ENCODE results near the gene P4HB.

The P4HB gene

DNA sequence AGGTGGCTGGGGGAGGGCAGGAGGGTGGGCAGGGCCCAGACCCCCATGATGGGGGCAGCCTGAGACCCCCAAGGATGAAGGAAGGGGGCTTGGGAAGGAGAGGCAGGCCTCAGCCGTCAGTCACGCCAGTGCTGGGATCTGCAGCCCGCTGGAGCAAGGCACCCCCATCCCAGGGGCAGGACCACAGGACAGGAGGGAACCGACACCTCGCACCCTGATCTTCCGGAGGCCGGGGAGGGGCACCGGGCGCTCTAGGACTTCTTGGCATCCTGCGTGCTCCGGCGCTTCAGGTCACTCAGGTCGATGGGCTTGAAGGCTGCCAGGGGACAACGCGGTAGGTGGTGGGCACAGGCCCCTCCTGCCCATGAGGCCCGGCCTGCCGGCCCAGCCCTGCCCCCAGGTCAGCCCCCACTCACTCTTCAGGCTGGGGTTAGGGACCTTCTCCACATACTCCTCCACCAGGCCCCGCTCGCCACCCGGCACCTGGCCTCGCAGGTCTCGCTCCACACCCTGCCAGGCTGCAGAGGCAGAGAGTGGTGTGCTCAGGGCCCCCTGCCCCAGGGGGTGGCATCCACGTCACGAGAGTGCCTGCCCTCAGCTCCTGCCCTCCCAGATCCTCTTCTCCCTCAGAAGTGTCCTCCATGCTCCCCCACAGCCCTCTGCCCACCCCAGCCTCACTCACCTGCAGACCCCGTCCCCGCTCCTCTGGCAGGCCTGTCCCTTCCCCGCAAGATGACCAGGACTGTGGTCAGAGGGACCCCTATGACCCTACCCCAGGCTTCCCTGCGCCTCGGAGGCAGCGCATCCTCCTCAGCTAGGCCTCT lies 37.1 kb downstream of the P4HB start:
- H3K4me3 ChIP-seq (ENCODE audit: low read depth, low read length): no peak overlapping the region
- TF ChIP-seq, protein P1, sequence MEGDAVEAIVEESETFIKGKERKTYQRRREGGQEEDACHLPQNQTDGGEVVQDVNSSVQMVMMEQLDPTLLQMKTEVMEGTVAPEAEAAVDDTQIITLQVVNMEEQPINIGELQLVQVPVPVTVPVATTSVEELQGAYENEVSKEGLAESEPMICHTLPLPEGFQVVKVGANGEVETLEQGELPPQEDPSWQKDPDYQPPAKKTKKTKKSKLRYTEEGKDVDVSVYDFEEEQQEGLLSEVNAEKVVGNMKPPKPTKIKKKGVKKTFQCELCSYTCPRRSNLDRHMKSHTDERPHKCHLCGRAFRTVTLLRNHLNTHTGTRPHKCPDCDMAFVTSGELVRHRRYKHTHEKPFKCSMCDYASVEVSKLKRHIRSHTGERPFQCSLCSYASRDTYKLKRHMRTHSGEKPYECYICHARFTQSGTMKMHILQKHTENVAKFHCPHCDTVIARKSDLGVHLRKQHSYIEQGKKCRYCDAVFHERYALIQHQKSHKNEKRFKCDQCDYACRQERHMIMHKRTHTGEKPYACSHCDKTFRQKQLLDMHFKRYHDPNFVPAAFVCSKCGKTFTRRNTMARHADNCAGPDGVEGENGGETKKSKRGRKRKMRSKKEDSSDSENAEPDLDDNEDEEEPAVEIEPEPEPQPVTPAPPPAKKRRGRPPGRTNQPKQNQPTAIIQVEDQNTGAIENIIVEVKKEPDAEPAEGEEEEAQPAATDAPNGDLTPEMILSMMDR (IDR thresholded peaks at IDR 0.05; ENCODE audit: low read depth, low read length): no peak

DNA sequence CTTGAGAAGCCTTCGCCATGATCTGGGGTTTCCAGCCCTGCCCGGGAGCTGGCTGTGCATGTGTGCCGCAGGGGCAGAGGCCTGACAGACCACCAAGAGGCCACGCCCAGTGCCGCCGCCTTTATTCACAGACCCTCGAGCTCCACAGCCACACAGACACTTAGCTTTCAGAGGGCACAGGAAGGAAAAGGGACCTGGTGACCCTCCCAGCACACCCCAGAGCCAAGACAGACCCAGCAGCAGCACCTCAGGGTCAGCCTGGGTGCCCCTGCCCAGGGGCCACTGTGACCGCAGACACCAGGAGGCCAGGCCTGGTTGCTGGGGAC lies 38.1 kb downstream of the P4HB start:
- TF ChIP-seq, protein P1 (IDR thresholded peaks at IDR 0.05; ENCODE audit: low read depth, low read length): no peak
- H3K4me3 ChIP-seq (ENCODE audit: low read depth, low read length): no peak overlapping the region

DNA sequence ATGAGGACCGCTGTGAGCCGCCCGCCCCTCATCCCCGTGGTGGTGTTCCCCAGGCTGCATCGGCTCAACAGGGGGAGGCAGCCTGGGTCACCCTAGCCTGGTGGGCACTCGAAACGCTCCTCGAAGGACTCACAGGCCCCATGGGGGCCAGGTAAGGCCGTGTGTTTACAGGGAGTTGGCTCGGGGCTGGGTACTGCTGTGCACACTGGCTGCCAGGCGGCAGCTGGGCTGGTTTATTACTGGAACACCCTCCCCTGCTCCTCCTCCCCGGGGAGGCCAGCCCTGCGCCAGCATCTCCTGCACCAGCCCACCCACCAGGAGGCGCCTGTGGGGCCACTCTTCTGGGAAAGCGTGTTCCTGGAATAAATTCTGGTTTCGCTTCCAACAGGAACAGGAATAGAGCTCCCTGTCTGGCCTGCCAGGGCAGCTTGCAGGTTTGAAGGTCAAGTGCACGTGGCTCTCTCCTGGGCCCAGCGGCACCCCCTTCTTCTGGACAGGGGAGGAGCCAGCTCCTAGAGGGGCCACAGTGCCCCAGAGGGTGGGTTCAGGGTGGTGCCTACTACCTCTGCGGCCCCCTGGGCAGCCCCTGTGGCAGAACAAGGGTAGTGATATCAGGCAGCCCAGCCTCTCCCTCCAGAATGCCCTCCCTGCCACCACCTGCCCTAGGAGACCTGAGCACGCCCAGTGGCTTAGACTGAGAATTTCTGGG lies 38.6 kb downstream of the P4HB start:
- TF ChIP-seq, protein P1 (IDR thresholded peaks at IDR 0.05; ENCODE audit: low read depth, low read length): peak; percentile 55
- H3K4me3 ChIP-seq (ENCODE audit: low read depth, low read length): no peak overlapping the region

DNA sequence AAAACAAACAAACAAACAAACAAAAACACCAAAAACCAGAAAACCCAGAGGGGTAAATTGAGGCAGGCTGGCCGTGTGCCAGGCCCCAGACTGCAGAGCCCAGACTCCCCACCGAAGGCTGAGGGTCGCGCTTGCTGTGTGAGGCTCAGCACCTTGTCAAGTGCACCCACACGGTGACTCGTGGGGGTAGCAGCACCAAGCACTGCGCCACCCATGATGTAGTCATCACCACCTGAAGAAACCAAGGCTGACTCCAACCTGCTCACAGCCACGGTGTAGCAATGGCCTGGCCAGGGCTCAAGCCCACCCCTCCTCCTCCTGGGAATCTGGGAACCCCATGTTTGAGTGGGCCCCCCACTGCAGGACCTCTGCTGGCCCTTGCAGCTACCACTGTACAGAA lies 39.2 kb downstream of the P4HB start:
- TF ChIP-seq, protein P1 (IDR thresholded peaks at IDR 0.05; ENCODE audit: low read depth, low read length): no peak
- H3K4me3 ChIP-seq (ENCODE audit: low read depth, low read length): no peak overlapping the region

DNA sequence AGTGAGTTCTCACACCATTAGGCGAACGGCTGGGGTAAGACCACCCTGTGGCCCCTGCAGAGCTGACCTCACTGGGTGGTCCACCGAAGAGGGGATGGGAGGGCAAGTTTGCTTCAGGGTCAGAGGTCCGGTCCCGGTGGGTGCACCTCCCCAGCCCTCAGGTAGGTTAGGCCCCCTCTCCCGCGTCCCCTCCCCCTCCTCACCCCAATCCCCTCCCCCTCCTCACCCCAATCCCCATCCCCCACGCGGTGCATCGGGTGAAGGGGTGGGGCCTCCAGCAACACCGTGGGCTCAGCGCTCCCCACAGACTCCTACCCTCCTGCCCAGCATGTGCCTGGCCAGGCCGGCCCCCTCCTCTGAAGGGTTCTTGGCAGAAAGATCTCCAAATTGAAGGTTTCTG lies 40.6 kb downstream of the P4HB start:
- H3K4me3 ChIP-seq (ENCODE audit: low read depth, low read length): no peak overlapping the region
- TF ChIP-seq, protein P1 (IDR thresholded peaks at IDR 0.05; ENCODE audit: low read depth, low read length): no peak

DNA sequence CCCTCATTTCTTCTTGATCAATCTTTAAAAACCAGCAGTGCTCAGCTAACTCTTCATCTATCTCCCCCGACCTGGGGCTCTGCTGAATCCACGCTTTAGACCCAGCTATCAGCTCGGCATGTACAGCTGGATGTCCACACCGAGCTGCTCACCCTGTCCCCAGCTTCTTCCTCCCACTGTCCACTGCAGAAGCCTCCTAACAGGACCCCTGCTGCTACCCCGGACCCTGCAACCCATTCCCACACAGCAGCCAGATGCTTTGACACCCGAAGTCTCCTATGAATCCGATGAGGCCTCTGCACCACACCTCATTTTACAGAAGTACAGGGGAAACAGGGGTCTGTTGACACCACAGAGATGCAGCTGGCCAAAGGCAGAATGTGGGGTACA lies 42.6 kb downstream of the P4HB start:
- TF ChIP-seq, protein P1 (IDR thresholded peaks at IDR 0.05; ENCODE audit: low read depth, low read length): no peak
- no peak overlapping the region for H3K4me3 ChIP-seq (ENCODE audit: low read depth, low read length)

DNA sequence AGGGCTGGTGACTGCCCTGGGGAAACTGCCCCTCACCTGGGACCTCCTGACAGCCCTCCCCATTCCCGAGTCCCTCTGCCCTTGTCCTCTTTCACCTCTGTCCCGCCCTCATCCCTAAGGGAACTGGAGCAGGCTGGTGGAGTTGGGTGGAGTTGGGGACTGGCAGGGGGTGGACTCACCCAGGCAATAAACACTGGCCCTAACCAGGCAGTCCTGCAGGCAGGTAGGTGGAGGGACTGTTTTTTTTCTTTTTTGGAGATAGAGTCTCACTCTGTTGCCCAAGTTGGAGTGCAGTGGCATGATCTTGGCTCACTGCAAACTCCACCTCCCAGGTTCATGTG lies 44.7 kb downstream of the P4HB start:
- TF ChIP-seq, protein P1 (IDR thresholded peaks at IDR 0.05; ENCODE audit: low read depth, low read length): no peak

More for the DNA sequence above, 44.7 kb downstream of the P4HB start:
- H3K4me3 ChIP-seq (ENCODE audit: low read depth, low read length): no peak overlapping the region
